GM12878 (cell line): ENCODE measurements around the gene TM9SF2.

Experiments used
- CREB1 ChIP-seq: IDR thresholded peaks from 2 replicates; pipeline ENCODE4 v1.6.1; 2012; ENCODE audit warnings: low read depth, mild to moderate bottlenecking, inconsistent platforms
- CTCF ChIP-seq, 3 experiments: IDR thresholded peaks in 2 of 3; conservative IDR thresholded peaks in 1 of 3; 2 replicates each; pipeline ENCODE4 v1.5.1; 2011; ENCODE audit warnings: low read depth in 3 of 3, low read length in 3 of 3, mild to moderate bottlenecking in 3 of 3, control low read depth in 2 of 3, moderate library complexity in 2 of 3, inconsistent platforms in 1 of 3, mixed read lengths in 1 of 3; ENCODE audit not compliant: control insufficient read depth in 2 of 3, insufficient read depth in 1 of 3; ENCODE audit errors: extremely low read depth in 1 of 3
- RCOR1 ChIP-seq: conservative IDR thresholded peaks from 2 replicates; pipeline ENCODE4 v1.6.1; 2012; ENCODE audit warnings: low read depth, low read length, improper control_type of control experiment
- TF ChIP-seq, protein P1 (sequence below): IDR thresholded peaks from 2 replicates; pipeline ENCODE4 v1.6.1; 2012; ENCODE audit warnings: improper control_type of control experiment, low read depth, low read length; ENCODE audit not compliant: insufficient replicate concordance
- TF ChIP-seq, protein P2 (sequence below): fragments of 450-650 bp; IDR thresholded peaks from 2 replicates; pipeline ENCODE4 v1.6.1; 2017; ENCODE audit warnings: mild to moderate bottlenecking, moderate library complexity

GRCh38 chr13:99608345-99608744 lies 107.1 kb downstream of the TM9SF2 start:
- TF ChIP-seq CTCF (IDR thresholded peaks at IDR 0.05 in 2 of 3, conservative IDR thresholded peaks at IDR 0.05 in 1 of 3; ENCODE audit: control insufficient read depth in 2 of 3, extremely low read depth in 1 of 3, insufficient read depth in 1 of 3, low read depth in 3 of 3, low read length in 3 of 3), result no peak
- TF ChIP-seq, protein P1, sequence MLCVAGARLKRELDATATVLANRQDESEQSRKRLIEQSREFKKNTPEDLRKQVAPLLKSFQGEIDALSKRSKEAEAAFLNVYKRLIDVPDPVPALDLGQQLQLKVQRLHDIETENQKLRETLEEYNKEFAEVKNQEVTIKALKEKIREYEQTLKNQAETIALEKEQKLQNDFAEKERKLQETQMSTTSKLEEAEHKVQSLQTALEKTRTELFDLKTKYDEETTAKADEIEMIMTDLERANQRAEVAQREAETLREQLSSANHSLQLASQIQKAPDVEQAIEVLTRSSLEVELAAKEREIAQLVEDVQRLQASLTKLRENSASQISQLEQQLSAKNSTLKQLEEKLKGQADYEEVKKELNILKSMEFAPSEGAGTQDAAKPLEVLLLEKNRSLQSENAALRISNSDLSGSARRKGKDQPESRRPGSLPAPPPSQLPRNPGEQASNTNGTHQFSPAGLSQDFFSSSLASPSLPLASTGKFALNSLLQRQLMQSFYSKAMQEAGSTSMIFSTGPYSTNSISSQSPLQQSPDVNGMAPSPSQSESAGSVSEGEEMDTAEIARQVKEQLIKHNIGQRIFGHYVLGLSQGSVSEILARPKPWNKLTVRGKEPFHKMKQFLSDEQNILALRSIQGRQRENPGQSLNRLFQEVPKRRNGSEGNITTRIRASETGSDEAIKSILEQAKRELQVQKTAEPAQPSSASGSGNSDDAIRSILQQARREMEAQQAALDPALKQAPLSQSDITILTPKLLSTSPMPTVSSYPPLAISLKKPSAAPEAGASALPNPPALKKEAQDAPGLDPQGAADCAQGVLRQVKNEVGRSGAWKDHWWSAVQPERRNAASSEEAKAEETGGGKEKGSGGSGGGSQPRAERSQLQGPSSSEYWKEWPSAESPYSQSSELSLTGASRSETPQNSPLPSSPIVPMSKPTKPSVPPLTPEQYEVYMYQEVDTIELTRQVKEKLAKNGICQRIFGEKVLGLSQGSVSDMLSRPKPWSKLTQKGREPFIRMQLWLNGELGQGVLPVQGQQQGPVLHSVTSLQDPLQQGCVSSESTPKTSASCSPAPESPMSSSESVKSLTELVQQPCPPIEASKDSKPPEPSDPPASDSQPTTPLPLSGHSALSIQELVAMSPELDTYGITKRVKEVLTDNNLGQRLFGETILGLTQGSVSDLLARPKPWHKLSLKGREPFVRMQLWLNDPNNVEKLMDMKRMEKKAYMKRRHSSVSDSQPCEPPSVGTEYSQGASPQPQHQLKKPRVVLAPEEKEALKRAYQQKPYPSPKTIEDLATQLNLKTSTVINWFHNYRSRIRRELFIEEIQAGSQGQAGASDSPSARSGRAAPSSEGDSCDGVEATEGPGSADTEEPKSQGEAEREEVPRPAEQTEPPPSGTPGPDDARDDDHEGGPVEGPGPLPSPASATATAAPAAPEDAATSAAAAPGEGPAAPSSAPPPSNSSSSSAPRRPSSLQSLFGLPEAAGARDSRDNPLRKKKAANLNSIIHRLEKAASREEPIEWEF, result no peak
- TF ChIP-seq RCOR1, result no peak
- TF ChIP-seq, protein P2, sequence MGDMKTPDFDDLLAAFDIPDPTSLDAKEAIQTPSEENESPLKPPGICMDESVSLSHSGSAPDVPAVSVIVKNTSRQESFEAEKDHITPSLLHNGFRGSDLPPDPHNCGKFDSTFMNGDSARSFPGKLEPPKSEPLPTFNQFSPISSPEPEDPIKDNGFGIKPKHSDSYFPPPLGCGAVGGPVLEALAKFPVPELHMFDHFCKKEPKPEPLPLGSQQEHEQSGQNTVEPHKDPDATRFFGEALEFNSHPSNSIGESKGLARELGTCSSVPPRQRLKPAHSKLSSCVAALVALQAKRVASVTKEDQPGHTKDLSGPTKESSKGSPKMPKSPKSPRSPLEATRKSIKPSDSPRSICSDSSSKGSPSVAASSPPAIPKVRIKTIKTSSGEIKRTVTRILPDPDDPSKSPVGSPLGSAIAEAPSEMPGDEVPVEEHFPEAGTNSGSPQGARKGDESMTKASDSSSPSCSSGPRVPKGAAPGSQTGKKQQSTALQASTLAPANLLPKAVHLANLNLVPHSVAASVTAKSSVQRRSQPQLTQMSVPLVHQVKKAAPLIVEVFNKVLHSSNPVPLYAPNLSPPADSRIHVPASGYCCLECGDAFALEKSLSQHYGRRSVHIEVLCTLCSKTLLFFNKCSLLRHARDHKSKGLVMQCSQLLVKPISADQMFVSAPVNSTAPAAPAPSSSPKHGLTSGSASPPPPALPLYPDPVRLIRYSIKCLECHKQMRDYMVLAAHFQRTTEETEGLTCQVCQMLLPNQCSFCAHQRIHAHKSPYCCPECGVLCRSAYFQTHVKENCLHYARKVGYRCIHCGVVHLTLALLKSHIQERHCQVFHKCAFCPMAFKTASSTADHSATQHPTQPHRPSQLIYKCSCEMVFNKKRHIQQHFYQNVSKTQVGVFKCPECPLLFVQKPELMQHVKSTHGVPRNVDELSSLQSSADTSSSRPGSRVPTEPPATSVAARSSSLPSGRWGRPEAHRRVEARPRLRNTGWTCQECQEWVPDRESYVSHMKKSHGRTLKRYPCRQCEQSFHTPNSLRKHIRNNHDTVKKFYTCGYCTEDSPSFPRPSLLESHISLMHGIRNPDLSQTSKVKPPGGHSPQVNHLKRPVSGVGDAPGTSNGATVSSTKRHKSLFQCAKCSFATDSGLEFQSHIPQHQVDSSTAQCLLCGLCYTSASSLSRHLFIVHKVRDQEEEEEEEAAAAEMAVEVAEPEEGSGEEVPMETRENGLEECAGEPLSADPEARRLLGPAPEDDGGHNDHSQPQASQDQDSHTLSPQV, result no peak
- TF ChIP-seq CREB1, result no peak
